K562 (cell line): ENCODE data around the gene OR2W3. TPM values are rescaled to one million over a fixed set of nuclear protein-coding genes. Genes with fewer than 3 reads are reported as not detected.

Experiments used
- CHAMP1 ChIP-seq: fragments of 450-650 bp; IDR thresholded peaks from 2 replicates; pipeline ENCODE4 v1.6.1; 2016; ENCODE audit warnings: mild to moderate bottlenecking
- CHD1 ChIP-seq: fragments of 200-600 bp; sonication (generic); IDR thresholded peaks from one replicate; pipeline ENCODE4 v1.6.1; 2012; ENCODE audit warnings: mild to moderate bottlenecking, moderate library complexity, low read length, inconsistent platforms
- CREB1 ChIP-seq, 2 experiments: sonication (generic) in 1 of 2; formaldehyde crosslinking in 1 of 2; IDR thresholded peaks; 2 replicates each; pipeline versions ENCODE4 v1.6.1 to v1.8.0; 2012 to 2022; ENCODE audit warnings: inconsistent platforms in 1 of 2, mild to moderate bottlenecking in 1 of 2, missing genetic modification reagents in 1 of 2, moderate library complexity in 1 of 2
- E2F8 ChIP-seq: fragments of 450-650 bp; IDR thresholded peaks from 2 replicates; pipeline ENCODE4 v1.7.1; 2018; ENCODE audit warnings: mild to moderate bottlenecking, low read depth; ENCODE audit not compliant: partially characterized antibody
- GATAD2B ChIP-seq: fragments of 450-650 bp; IDR thresholded peaks from 2 replicates; pipeline ENCODE4 v1.6.1; 2017; ENCODE audit warnings: mild to moderate bottlenecking, borderline replicate concordance
- JUNB ChIP-seq: fragments of 450-650 bp; formaldehyde crosslinking; conservative IDR thresholded peaks from 2 replicates; pipeline ENCODE4 v1.4.0; 2020; ENCODE audit warnings: mild to moderate bottlenecking
- NR1H2 ChIP-seq: sonication (generic); formaldehyde crosslinking; IDR thresholded peaks from 2 replicates; pipeline ENCODE4 v1.4.0; 2020; ENCODE audit warnings: mild to moderate bottlenecking, missing genetic modification reagents
- PYGO2 ChIP-seq: fragments of 450-650 bp; IDR thresholded peaks from 2 replicates; pipeline ENCODE4 v1.6.1; 2016; ENCODE audit warnings: mild to moderate bottlenecking, missing genetic modification characterization, moderate library complexity, missing compliant biosample characterization
- RAD21 ChIP-seq, 2 experiments: fragments of 250-450 bp in 1 of 2; fragments of 450-650 bp in 1 of 2; sonication (Bioruptor Pico) in 1 of 2; formaldehyde crosslinking in 1 of 2; IDR thresholded peaks in 1 of 2; conservative IDR thresholded peaks in 1 of 2; 2 replicates each; pipeline versions ENCODE4 v1.4.0 to v1.8.0; 2020 to 2022; ENCODE audit warnings: mild to moderate bottlenecking in 2 of 2, moderate library complexity in 1 of 2
- SIX5 ChIP-seq, 2 experiments: IDR thresholded peaks; 2 replicates each; pipeline ENCODE4 v1.6.1; 2011; ENCODE audit warnings: low read length in 2 of 2, borderline replicate concordance in 1 of 2, low read depth in 1 of 2, mild to moderate bottlenecking in 1 of 2, moderate library complexity in 1 of 2; ENCODE audit not compliant: insufficient read depth in 1 of 2
- SMAD3 ChIP-seq: fragments of 450-650 bp; formaldehyde crosslinking; conservative IDR thresholded peaks from 2 replicates; pipeline ENCODE4 v1.4.0; 2020; ENCODE audit warnings: mild to moderate bottlenecking
- ZBTB17 ChIP-seq: fragments of 450-650 bp; formaldehyde crosslinking; IDR thresholded peaks from 2 replicates; pipeline ENCODE4 v1.4.0; 2020; ENCODE audit warnings: mild to moderate bottlenecking
- ZBTB43 ChIP-seq: sonication (generic); formaldehyde crosslinking; IDR thresholded peaks from 2 replicates; pipeline ENCODE4 v1.8.0; 2023; ENCODE audit warnings: mild to moderate bottlenecking, missing genetic modification reagents
- ZBTB5 ChIP-seq: fragments of 450-650 bp; IDR thresholded peaks from 2 replicates; pipeline ENCODE4 v1.6.1; 2017; ENCODE audit warnings: antibody characterized with exemption
- polyA plus RNA-seq, 8 experiments: library from polyadenylated mRNA; depleted of rRNA in 4 of 8; stranded (reverse) in 5 of 8; unstranded in 3 of 8; fragments of >200 nt; fragmentation: Nextera tagmentation in 2 of 8; fragmentation: Illumina TruSeq in 1 of 8; extraction: Ambion mirVana in 2 of 8; extraction: Trizol in 1 of 8; gene quantifications; 2 replicates each; pipeline versions ENCODE4 v1.2.1 to v1.2.3, GENCODE V29; 2011 to 2014; ENCODE audit warnings: inconsistent platforms in 1 of 8, missing spikeins in 1 of 8
- total RNA-seq, 7 experiments: library from RNA; depleted of rRNA in 6 of 7; stranded (reverse); fragments of >200 nt in 6 of 7; fragmentation: Illumina TruSeq in 2 of 7; extraction: Trizol in 2 of 7; gene quantifications; 2 replicates each; pipeline versions ENCODE4 v1.2.1 to v1.2.3, GENCODE V29; 2011 to 2021; ENCODE audit warnings: low replicate concordance in 1 of 7

OR2W3 gene
- total and polyA plus RNA-seq, 9 of the 15 experiments (the other 6 are each of a cell fraction or from before 2014, with no cell fraction given): 0.67 to 7.6 (median 3.7) TPM

GRCh38 chr1:247857069-247857984, 38.1 kb upstream of the OR2W3 start, which contains the start of gene TRIM58 (continued):
- no peak for TF ChIP-seq CHAMP1
- peak; percentile 90; the same call in 1 of the 2 replicates for TF ChIP-seq NR1H2 (CRISPR knock-in tag)
- TF ChIP-seq SMAD3 (CRISPR knock-in tag): no peak
- TF ChIP-seq GATAD2B: peak; percentile 81
- TF ChIP-seq CHD1: peak; percentile 59
- peak; percentile 44; the same call in 1 of the 2 replicates for TF ChIP-seq ZBTB17 (CRISPR knock-in tag)
- no peak for TF ChIP-seq PYGO2 (tag)
- TF ChIP-seq ZBTB5: no peak
- no peak for TF ChIP-seq JUNB (CRISPR knock-in tag)
- no peak for TF ChIP-seq SIX5 (IDR thresholded peaks at IDR 0.05; ENCODE audit: borderline replicate concordance in 1 of 2, insufficient read depth in 1 of 2, low read depth in 1 of 2, low read length in 2 of 2)
- TF ChIP-seq CREB1 (IDR thresholded peaks at IDR 0.05): peak; percentile 55; the same call in 1 of the 2 replicates
- peak; percentile 49; the same call in 1 of the 2 replicates for TF ChIP-seq CREB1 (CRISPR knock-in tag; IDR thresholded peaks at IDR 0.05)
- no peak for TF ChIP-seq E2F8
- TF ChIP-seq RAD21 (CRISPR knock-in tag; conservative IDR thresholded peaks at IDR 0.05 in 1 of 2, IDR thresholded peaks at IDR 0.05 in 1 of 2): peak; percentile 54 to 55
- TF ChIP-seq ZBTB43 (CRISPR knock-in tag): no peak
